Hepatocyte (in vitro differentiated cells): ENCODE measurements around the gene PYCR2. TPM values are rescaled to one million over a fixed set of nuclear protein-coding genes. Genes with fewer than 3 reads are reported as not detected.

Experiments
- DNase-seq: peaks from one replicate; pipeline ENCODE4 v3.0.0-alpha.2; 2016; ENCODE audit warnings: low spot score
- H2AFZ ChIP-seq: fragments of 200-600 bp; sonication (generic); 2 replicates; pipeline ENCODE4 v1.6.0; 2016; ENCODE audit warnings: antibody characterized with exemption, mild to moderate bottlenecking
- H3K27ac ChIP-seq: fragments of 200-600 bp; sonication (generic); 2 replicates; pipeline ENCODE4 v1.5.1; 2016; ENCODE audit warnings: mild to moderate bottlenecking
- H3K27me3 ChIP-seq: fragments of 200-600 bp; sonication (generic); 2 replicates; pipeline ENCODE4 v1.6.1; 2016
- H3K36me3 ChIP-seq: fragments of 200-600 bp; sonication (generic); replicated peaks from 2 replicates; pipeline ENCODE4 v1.5.1; 2016; ENCODE audit warnings: low read depth; ENCODE audit not compliant: insufficient read depth
- H3K4me1 ChIP-seq: fragments of 200-600 bp; sonication (generic); 2 replicates; pipeline ENCODE4 v1.5.1; 2016; ENCODE audit warnings: mild to moderate bottlenecking, moderate library complexity; ENCODE audit not compliant: insufficient read depth
- H3K4me2 ChIP-seq: fragments of 200-600 bp; sonication (generic); 2 replicates; pipeline ENCODE4 v1.6.0; 2016
- H3K4me3 ChIP-seq: fragments of 200-600 bp; sonication (generic); 2 replicates; pipeline ENCODE4 v1.5.1; 2016; ENCODE audit warnings: mild to moderate bottlenecking
- H3K79me2 ChIP-seq: fragments of 200-600 bp; sonication (generic); 2 replicates; pipeline ENCODE4 v1.6.0; 2017; ENCODE audit warnings: mild to moderate bottlenecking
- H3K9me2 ChIP-seq: fragments of 200-600 bp; sonication (generic); replicated peaks from 2 replicates; pipeline ENCODE4 v1.6.0; 2017; ENCODE audit warnings: mild to moderate bottlenecking; ENCODE audit not compliant: insufficient read depth
- H3K9me3 ChIP-seq: fragments of 200-600 bp; sonication (generic); 2 replicates; pipeline ENCODE4 v1.5.1; 2016; ENCODE audit warnings: low read depth, mild to moderate bottlenecking
- H4K20me1 ChIP-seq: fragments of 200-600 bp; sonication (generic); 2 replicates; pipeline ENCODE4 v1.6.0; 2016; ENCODE audit warnings: mild to moderate bottlenecking; ENCODE audit not compliant: insufficient read depth, poor library complexity, severe bottlenecking
- EZH2 ChIP-seq: fragments of 200-600 bp; sonication (generic); IDR thresholded peaks from 2 replicates; pipeline ENCODE4 v1.6.1; 2016; ENCODE audit warnings: antibody characterized with exemption, mild to moderate bottlenecking, borderline replicate concordance
- EZH2phosphoT487 ChIP-seq: fragments of 200-600 bp; sonication (generic); IDR thresholded peaks from one replicate; pipeline ENCODE4 v1.6.1; 2018; ENCODE audit warnings: antibody characterized with exemption, mild to moderate bottlenecking, low read depth, moderate library complexity; ENCODE audit not compliant: unreplicated experiment, severe bottlenecking
- WGBS: methylation state at CpG from one replicate; pipeline ENCODE4 v1.1.6; 2016; ENCODE audit warnings: low lambda C conversion rate; ENCODE audit errors: missing lambda C conversion rate; 5-methylcytosine and 5-hydroxymethylcytosine counted together
- polyA plus RNA-seq: library from polyadenylated mRNA; unstranded; fragments of >200 nt; fragmentation: Nextera tagmentation; extraction: Ambion mirVana; gene quantifications from 2 replicates; pipeline ENCODE4 v1.2.1, GENCODE V29; 2016
- total RNA-seq: library from RNA; depleted of rRNA; stranded (reverse); fragments of >200 nt; gene quantifications from 2 replicates; pipeline ENCODE4 v1.2.3, GENCODE V29; 2014
- TF ChIP-seq, protein P1 (sequence below): fragments of 200-600 bp; sonication (generic); IDR thresholded peaks from 2 replicates; pipeline ENCODE4 v1.5.1; 2016; ENCODE audit warnings: antibody characterized with exemption, mild to moderate bottlenecking; ENCODE audit not compliant: poor library complexity

PYCR2 gene
- total and polyA plus RNA-seq, 2 experiments from 2014 or later, result 33.5 to 49.2 TPM

DNA sequence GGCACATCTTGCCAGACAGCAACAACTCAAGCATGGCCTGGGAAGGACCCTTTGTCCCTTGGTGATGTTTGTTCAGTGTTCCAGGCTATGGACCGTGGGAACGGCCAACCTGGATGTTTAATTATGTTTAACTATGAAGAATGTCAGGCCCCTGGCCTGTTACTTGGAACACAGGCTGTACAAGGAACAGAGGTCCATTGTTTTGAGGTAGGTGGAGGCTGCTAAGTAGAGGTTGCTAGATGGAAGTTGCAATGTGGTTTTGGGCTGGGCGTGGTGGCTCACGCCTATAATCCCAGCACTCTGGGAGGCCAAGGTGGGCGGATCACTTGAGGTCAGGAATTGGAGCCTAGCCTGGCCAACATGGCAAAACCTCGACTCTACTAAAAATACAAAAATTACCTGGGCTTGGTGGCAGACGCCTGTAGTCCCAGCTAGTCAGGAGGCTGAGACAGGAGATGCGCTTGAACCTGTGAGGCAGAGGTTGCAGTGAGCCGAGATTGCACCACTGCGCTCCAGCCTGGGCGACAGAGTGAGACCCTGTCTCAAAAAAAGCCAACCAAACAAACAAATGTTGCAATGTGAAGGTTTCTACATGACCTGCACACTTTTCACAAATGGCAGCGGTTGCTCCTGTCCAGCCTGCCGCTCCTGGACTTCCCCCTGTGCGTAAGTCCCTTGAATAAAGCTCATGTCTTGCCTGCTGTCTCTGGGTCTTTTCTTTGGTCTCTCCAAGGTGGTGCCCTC lies 32.6 kb downstream of the PYCR2 start:
- Histone ChIP-seq H2AFZ (no peak overlapping the region), H3K4me3 (no peak overlapping the region), H3K27ac (no peak overlapping the region), H3K9me3 (no peaks in the 10 kb centered on the region), H3K27me3 (no peaks in the 10 kb centered on the region), H3K36me3 (no peaks in the 10 kb centered on the region), H3K9me2 (no peaks in the 10 kb centered on the region), H4K20me1 (no peaks in the 10 kb centered on the region), H3K4me2 (no peak overlapping the region), H3K4me1 (peaks cover 8% of the 10 kb centered on the region), H3K79me2 (no peaks in the 10 kb centered on the region)
- DNase-seq, result no peak
- TF ChIP-seq, protein P1, sequence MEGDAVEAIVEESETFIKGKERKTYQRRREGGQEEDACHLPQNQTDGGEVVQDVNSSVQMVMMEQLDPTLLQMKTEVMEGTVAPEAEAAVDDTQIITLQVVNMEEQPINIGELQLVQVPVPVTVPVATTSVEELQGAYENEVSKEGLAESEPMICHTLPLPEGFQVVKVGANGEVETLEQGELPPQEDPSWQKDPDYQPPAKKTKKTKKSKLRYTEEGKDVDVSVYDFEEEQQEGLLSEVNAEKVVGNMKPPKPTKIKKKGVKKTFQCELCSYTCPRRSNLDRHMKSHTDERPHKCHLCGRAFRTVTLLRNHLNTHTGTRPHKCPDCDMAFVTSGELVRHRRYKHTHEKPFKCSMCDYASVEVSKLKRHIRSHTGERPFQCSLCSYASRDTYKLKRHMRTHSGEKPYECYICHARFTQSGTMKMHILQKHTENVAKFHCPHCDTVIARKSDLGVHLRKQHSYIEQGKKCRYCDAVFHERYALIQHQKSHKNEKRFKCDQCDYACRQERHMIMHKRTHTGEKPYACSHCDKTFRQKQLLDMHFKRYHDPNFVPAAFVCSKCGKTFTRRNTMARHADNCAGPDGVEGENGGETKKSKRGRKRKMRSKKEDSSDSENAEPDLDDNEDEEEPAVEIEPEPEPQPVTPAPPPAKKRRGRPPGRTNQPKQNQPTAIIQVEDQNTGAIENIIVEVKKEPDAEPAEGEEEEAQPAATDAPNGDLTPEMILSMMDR, result no peak
- TF ChIP-seq EZH2, result no peak
- TF ChIP-seq EZH2phosphoT487, result no peak
- WGBS, result 81% methylated on average over 14 of the region's 14 CpGs

DNA sequence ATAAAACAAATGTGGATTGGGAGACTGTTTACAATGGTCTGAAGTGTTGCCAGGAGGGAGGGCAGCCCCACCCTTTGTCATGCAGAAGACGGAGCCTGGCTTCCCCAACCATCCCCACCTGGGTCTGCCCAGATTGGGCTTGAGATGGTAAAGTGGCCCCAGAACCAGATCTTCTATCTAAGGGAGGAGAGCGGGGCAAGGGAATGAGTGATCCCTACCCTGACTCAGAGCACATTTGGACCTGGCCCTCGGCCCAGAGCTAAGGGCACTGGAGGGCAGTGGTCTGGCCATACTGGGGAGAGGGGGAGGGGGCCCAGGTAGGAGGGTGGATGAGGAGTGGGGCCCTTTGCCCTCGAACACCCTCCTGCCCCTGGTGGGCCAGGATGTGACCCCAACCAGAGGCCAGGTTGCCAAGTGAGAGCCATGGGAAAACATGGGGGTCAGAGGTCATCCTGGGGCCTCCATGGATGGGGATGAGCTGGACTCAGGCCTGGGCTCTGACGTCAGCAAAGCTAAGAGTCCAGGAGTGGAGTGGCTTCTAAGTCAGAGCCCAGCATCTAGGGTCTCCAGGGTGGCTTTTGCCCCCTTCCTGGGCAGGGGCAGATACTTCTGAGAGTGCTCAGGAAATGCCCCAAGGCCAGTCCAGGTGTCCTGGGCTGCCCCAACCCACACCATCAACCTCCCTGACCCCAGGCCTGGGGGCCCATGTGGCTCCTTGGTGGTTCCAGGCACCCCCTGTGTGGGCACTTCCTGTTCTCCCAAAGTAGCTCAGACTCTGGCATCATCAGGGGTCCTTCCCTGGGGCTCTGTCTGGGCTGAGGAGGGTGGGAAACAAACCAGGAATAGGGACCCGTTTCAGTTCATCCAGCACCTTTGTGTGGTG lies 33.5 kb downstream of the PYCR2 start:
- H3K27ac ChIP-seq, result no peak overlapping the region
- no peaks in the 10 kb centered on the region for H3K27me3 ChIP-seq
- H4K20me1 ChIP-seq, result no peaks in the 10 kb centered on the region
- H2AFZ ChIP-seq, result no peak overlapping the region
- H3K9me2 ChIP-seq, result no peaks in the 10 kb centered on the region
- no peaks in the 10 kb centered on the region for H3K36me3 ChIP-seq
- no peak for DNase-seq
- no peak overlapping the region for H3K4me2 ChIP-seq
- WGBS, result 77% methylated on average over 6 of the region's 6 CpGs
- H3K9me3 ChIP-seq, result no peaks in the 10 kb centered on the region
- no peaks in the 10 kb centered on the region for H3K79me2 ChIP-seq
- H3K4me3 ChIP-seq, result no peak overlapping the region
- H3K4me1 ChIP-seq, result peaks cover 8% of the 10 kb centered on the region
- TF ChIP-seq, protein P1, result no peak
- TF ChIP-seq EZH2phosphoT487 (no peak), EZH2 (no peak)

DNA sequence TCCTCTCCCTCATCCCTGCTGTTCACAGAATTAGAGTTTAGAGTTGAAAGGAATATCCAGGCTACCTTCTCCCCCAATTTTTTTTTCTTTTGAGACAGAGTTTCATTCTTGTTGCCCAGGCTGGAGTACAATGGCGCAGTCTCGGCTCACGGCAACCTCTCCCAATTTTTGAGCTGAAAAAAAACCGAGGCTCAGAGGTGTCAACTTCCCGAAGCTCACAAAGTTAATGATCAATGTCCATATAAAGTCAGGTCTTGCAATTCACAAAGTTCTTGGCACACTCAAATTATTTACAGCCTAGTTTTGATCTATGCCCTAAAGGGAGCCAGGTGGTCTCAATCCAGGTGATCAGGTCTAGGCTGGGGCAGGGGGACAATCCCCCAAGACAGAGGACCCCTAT lies 34.3 kb downstream of the PYCR2 start:
- H3K27ac ChIP-seq, result no peak overlapping the region
- no peak overlapping the region for H2AFZ ChIP-seq
- no peaks in the 10 kb centered on the region for H4K20me1 ChIP-seq
- WGBS, result 85% methylated on average over 5 of the region's 5 CpGs
- no peaks in the 10 kb centered on the region for H3K9me2 ChIP-seq
- H3K36me3 ChIP-seq, result no peaks in the 10 kb centered on the region
- H3K4me1 ChIP-seq, result peaks cover 8% of the 10 kb centered on the region
- TF ChIP-seq, protein P1, result no peak
- peaks cover 4% of the 10 kb centered on the region for H3K79me2 ChIP-seq
- H3K27me3 ChIP-seq, result no peaks in the 10 kb centered on the region
- no peak for DNase-seq
- no peak overlapping the region for H3K4me2 ChIP-seq
- H3K9me3 ChIP-seq, result no peaks in the 10 kb centered on the region
- H3K4me3 ChIP-seq, result no peak overlapping the region
